ENCODE data around the gene UBE3B.

The UBE3B gene

GRCh38 chr12:109580684-109581333 lies 103.4 kb downstream of the UBE3B start:
- DNase-seq, result no peak

GRCh38 chr12:109581334-109581691 lies 103.9 kb downstream of the UBE3B start:
- DNase-seq, result no peak

DNA sequence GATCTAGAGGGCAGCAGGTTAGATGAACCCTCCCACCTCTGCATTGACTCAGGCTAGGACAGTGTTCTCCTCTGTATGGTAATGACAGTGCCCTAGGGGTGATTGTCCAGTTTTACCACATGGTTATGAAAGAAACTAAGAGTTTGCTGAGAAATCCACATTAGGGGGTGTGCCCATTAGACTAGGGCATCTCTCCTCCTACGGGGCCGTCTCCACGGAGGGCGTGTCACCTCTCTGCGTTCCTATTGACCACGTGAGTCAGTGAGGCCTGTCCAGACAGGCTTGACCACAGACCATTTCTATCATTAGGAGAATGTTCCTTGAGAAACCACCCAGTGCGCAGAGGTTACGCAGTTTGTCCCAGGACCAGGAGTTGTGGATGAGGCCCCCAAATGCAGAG lies 104.4 kb downstream of the UBE3B start:
- no peak for DNase-seq

- no peak for DNase-seq
Measured at GRCh38 chr12:109582636-109583035, 105.2 kb downstream of the UBE3B start.

GRCh38 chr12:109583733-109584132 lies 106.3 kb downstream of the UBE3B start:
- DNase-seq, result no peak
